ENCODE results near the gene MSI2. TPM values are rescaled to one million over a fixed set of nuclear protein-coding genes. Genes with fewer than 3 reads are reported as not detected.
A peak's percentile ranks its signal among the peaks of the same experiment; 100 is the strongest.

Gene MSI2
- total RNA-seq = 100 to 1,000 TPM; 111 to 169 (median 150) TPM
- 1 to 10 TPM; 3.3 to 6.0 TPM for polyA plus RNA-seq
- total RNA-seq = 117 reads per million, percentile 87 among the genes with 10 or more reads in this experiment

GRCh38 chr17:57255776-57256681 lies at the start of gene MSI2:
TSS of gene MSI2 (plus strand) at chr17:57256523. CDS start at chr17:57256743, 220 bp downstream.
- Mint-ChIP-seq H3K27me3 (peaks cover 0 to 4% (median 0%) of the 10 kb centered on the region in 5 donors), H3K9me3 (peaks cover 0 to 6% (median 0%) of the 10 kb centered on the region in 11 donors), H3K27ac (peak within 1 kb of the TSS; percentile 85 to 98 (median 91)), H3K36me3 (peaks cover 0 to 23% (median 5%) of the 10 kb centered on the region in 5 donors), H3K4me3 (peak within 1 kb of the TSS; percentile 90 to 100 (median 96)), H3K4me1 (peaks cover 21 to 57% (median 46%) of the 10 kb centered on the region in 7 donors)
- peak within 1 kb of the TSS; percentile 87 for H3K4me3 ChIP-seq (ENCODE audit: low read length)
- ChIA-PET CTCF (interaction anchor here (3.2 kb wide), 1 partner anchor 13 kb away, joined by 19 read pairs; no protein-coding TSS in a partner anchor), POLR2A (interaction anchor here (2.9 kb wide), 1 partner anchor 11 kb away, joined by 11 read pairs; no protein-coding TSS in a partner anchor)
- intact Hi-C loops (cut with micrococcal nuclease) = loop anchor here (1.0 to 10.0 kb wide), 16 partner anchors 13 to 1831 kb away; partner anchors contain the start of genes AKAP1 (in 2 of the 2), C17orf67 (in 1 of the 2), COIL (in 1 of the 2) and DGKE (in 1 of the 2)
- no peaks in the 10 kb centered on the region for H3K27me3 ChIP-seq (ENCODE audit: control insufficient read depth in 2 of 2, insufficient read depth in 2 of 2, low read length in 2 of 2)
- H3K9me3 ChIP-seq (ENCODE audit: control insufficient read depth in 2 of 3, low read length in 3 of 3) = no peaks in the 10 kb centered on the region
- DNase-seq = peak; percentile 80 to 93 (median 85)
- H3K27ac ChIP-seq (ENCODE audit: low read depth, low read length) = peak within 1 kb of the TSS; percentile 83
- peaks cover 13 to 28% of the 10 kb centered on the region in 2 donors for H3K4me1 ChIP-seq (ENCODE audit: control insufficient read depth in 2 of 2, insufficient read depth in 2 of 2, low read length in 2 of 2)
- H3K36me3 ChIP-seq (ENCODE audit: control insufficient read depth in 2 of 3, insufficient read depth in 3 of 3, low read length in 3 of 3) = peaks cover 0 to 5% (median 0%) of the 10 kb centered on the region in 3 experiments
- ATAC-seq = peak; percentile 89

DNA sequence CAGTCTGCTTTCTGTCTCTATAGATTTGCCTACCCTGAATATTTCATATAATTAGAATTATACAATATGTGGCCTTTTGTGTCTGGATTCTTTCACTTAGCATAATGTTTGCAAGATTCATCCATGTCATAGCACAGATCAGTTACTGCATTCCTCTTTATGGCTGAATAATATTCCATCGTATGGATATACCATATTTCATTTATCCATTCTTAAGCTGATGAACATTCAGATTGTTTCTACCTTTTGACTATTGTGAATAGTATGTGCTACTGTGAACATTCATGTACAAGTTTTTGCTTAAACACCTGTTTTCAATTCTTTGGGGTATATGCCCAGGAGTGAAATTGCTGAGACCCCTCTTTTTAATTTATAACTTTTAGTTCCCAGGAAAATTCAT lies 49.4 kb upstream of the MSI2 start:
- ChIA-PET CTCF (no interaction called here), POLR2A (no interaction called here)
- H3K27me3 Mint-ChIP-seq = peaks cover 0 to 18% (median 10%) of the 10 kb centered on the region in 5 donors
- peaks cover 0 to 4% (median 0%) of the 10 kb centered on the region in 5 donors for H3K36me3 Mint-ChIP-seq
- ATAC-seq = no peak
- Histone ChIP-seq H3K27ac (ENCODE audit: low read depth, low read length) (no peak overlapping the region), H3K4me1 (ENCODE audit: control insufficient read depth in 2 of 2, insufficient read depth in 2 of 2, low read length in 2 of 2) (no peaks in the 10 kb centered on the region), H3K4me3 (ENCODE audit: low read length) (no peak overlapping the region), H3K27me3 (ENCODE audit: control insufficient read depth in 2 of 2, insufficient read depth in 2 of 2, low read length in 2 of 2) (no peaks in the 10 kb centered on the region), H3K9me3 (ENCODE audit: control insufficient read depth in 2 of 3, low read length in 3 of 3) (peaks cover 0 to 6% (median 0%) of the 10 kb centered on the region in 3 experiments), H3K36me3 (ENCODE audit: control insufficient read depth in 2 of 3, insufficient read depth in 3 of 3, low read length in 3 of 3) (no peaks in the 10 kb centered on the region)
- H3K4me3 Mint-ChIP-seq = no peak overlapping the region
- H3K9me3 Mint-ChIP-seq = peaks cover 0 to 27% (median 8%) of the 10 kb centered on the region in 11 donors
- intact Hi-C loops (cut with micrococcal nuclease) = no loop called here
- DNase-seq = no peak
- no peak overlapping the region for H3K27ac Mint-ChIP-seq
- peaks cover 0 to 10% (median 4%) of the 10 kb centered on the region in 7 donors for H3K4me1 Mint-ChIP-seq

DNA sequence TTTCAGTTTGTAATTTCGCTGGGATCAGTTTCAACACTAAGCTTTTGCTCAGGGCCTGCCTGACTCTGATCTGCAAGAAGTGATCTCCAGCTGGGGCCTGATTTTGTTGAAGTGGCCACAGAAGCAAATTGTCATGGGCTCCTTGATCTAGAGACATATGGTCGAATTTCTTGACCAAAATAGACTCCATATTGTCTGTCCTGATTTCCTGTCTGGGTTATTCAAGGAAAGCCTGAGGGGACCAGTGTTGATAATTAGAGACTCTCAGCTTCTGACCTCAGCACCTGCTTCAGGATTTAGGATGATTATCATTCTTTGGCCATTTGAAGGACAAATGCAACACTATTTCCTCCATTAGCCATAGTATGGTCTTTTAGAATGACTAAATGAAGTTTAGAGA lies 48.9 kb upstream of the MSI2 start:
- Mint-ChIP-seq H3K27me3 (peaks cover 0 to 19% (median 10%) of the 10 kb centered on the region in 5 donors), H3K36me3 (peaks cover 0 to 4% (median 0%) of the 10 kb centered on the region in 5 donors), H3K27ac (no peak overlapping the region), H3K9me3 (peaks cover 0 to 27% (median 8%) of the 10 kb centered on the region in 11 donors), H3K4me3 (no peak overlapping the region), H3K4me1 (peaks cover 0 to 10% (median 4%) of the 10 kb centered on the region in 7 donors)
- Histone ChIP-seq H3K4me1 (ENCODE audit: control insufficient read depth in 2 of 2, insufficient read depth in 2 of 2, low read length in 2 of 2) (no peaks in the 10 kb centered on the region), H3K27me3 (ENCODE audit: control insufficient read depth in 2 of 2, insufficient read depth in 2 of 2, low read length in 2 of 2) (no peaks in the 10 kb centered on the region), H3K36me3 (ENCODE audit: control insufficient read depth in 2 of 3, insufficient read depth in 3 of 3, low read length in 3 of 3) (no peaks in the 10 kb centered on the region), H3K27ac (ENCODE audit: low read depth, low read length) (no peak overlapping the region), H3K9me3 (ENCODE audit: control insufficient read depth in 2 of 3, low read length in 3 of 3) (peaks cover 0 to 6% (median 0%) of the 10 kb centered on the region in 3 experiments), H3K4me3 (ENCODE audit: low read length) (no peak overlapping the region)
- DNase-seq = no peak
- POLR2A ChIA-PET = no interaction called here
- ATAC-seq = no peak
- intact Hi-C loops (cut with micrococcal nuclease) = no loop called here
- CTCF ChIA-PET = no interaction called here

- H3K9me3 ChIP-seq (ENCODE audit: control insufficient read depth in 2 of 3, low read length in 3 of 3) = peaks cover 0 to 6% (median 0%) of the 10 kb centered on the region in 3 experiments
- CTCF ChIA-PET = no interaction called here
- no peak overlapping the region for H3K27ac ChIP-seq (ENCODE audit: low read depth, low read length)
- intact Hi-C loops (cut with micrococcal nuclease) = no loop called here
- no peaks in the 10 kb centered on the region for H3K4me1 ChIP-seq (ENCODE audit: control insufficient read depth in 2 of 2, insufficient read depth in 2 of 2, low read length in 2 of 2)
- no peak for DNase-seq
- no peak for ATAC-seq
- no peak overlapping the region for H3K4me3 ChIP-seq (ENCODE audit: low read length)
- H3K9me3 Mint-ChIP-seq = peaks cover 0 to 27% (median 8%) of the 10 kb centered on the region in 11 donors
- peaks cover 0 to 4% (median 0%) of the 10 kb centered on the region in 5 donors for H3K36me3 Mint-ChIP-seq
- H3K27ac Mint-ChIP-seq = no peak overlapping the region
- H3K4me1 Mint-ChIP-seq = peaks cover 0 to 10% (median 4%) of the 10 kb centered on the region in 7 donors
- no peaks in the 10 kb centered on the region for H3K36me3 ChIP-seq (ENCODE audit: control insufficient read depth in 2 of 3, insufficient read depth in 3 of 3, low read length in 3 of 3)
- H3K27me3 Mint-ChIP-seq = peaks cover 0 to 23% (median 10%) of the 10 kb centered on the region in 5 donors
- no peak overlapping the region for H3K4me3 Mint-ChIP-seq
- no peaks in the 10 kb centered on the region for H3K27me3 ChIP-seq (ENCODE audit: control insufficient read depth in 2 of 2, insufficient read depth in 2 of 2, low read length in 2 of 2)
- POLR2A ChIA-PET = no interaction called here
Observed at GRCh38 chr17:57210224-57210553, 46.1 kb upstream of the MSI2 start.

GRCh38 chr17:57210972-57211411 lies 45.3 kb upstream of the MSI2 start:
- ATAC-seq (no peak), DNase-seq (no peak)
- ChIA-PET POLR2A (no interaction called here), CTCF (no interaction called here)
- peaks cover 0 to 30% (median 7%) of the 10 kb centered on the region in 5 donors for H3K27me3 Mint-ChIP-seq
- intact Hi-C loops (cut with micrococcal nuclease) = no loop called here
- peaks cover 0 to 10% (median 4%) of the 10 kb centered on the region in 7 donors for H3K4me1 Mint-ChIP-seq
- peaks cover 0 to 27% (median 8%) of the 10 kb centered on the region in 11 donors for H3K9me3 Mint-ChIP-seq
- peaks cover 0 to 4% (median 0%) of the 10 kb centered on the region in 5 donors for H3K36me3 Mint-ChIP-seq
- Histone ChIP-seq H3K4me1 (ENCODE audit: control insufficient read depth in 2 of 2, insufficient read depth in 2 of 2, low read length in 2 of 2) (no peaks in the 10 kb centered on the region), H3K4me3 (ENCODE audit: low read length) (no peak overlapping the region), H3K27me3 (ENCODE audit: control insufficient read depth in 2 of 2, insufficient read depth in 2 of 2, low read length in 2 of 2) (no peaks in the 10 kb centered on the region), H3K36me3 (ENCODE audit: control insufficient read depth in 2 of 3, insufficient read depth in 3 of 3, low read length in 3 of 3) (no peaks in the 10 kb centered on the region), H3K9me3 (ENCODE audit: control insufficient read depth in 2 of 3, low read length in 3 of 3) (peaks cover 0 to 6% (median 0%) of the 10 kb centered on the region in 3 experiments), H3K27ac (ENCODE audit: low read depth, low read length) (no peak overlapping the region)
- no peak overlapping the region for H3K4me3 Mint-ChIP-seq
- no peak overlapping the region for H3K27ac Mint-ChIP-seq

DNA sequence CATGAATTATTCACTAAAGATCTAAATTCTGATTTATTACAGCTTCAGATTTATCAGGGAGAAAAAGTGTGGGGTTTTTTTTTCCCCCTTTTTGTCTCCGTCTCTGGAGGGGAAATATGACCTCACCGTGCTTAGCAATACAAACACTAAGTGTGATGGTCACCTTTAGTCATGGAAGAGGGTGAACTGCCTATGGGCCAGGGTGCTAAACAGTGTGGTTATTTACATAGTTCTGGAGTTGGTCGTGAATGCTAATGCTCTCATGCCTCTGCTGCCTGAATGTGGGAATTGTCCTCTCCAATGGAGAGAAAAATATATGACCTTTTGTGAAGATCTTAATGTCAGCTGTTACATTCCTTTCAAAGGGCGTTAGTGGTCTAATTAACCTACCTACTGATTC lies 44.8 kb upstream of the MSI2 start:
- H3K9me3 ChIP-seq (ENCODE audit: control insufficient read depth in 2 of 3, low read length in 3 of 3) = peaks cover 0 to 6% (median 0%) of the 10 kb centered on the region in 3 experiments
- Mint-ChIP-seq H3K27me3 (peaks cover 0 to 30% (median 6%) of the 10 kb centered on the region in 5 donors), H3K27ac (peak overlapping the region in 1 of 9 donors; percentile 34), H3K36me3 (peaks cover 0 to 4% (median 0%) of the 10 kb centered on the region in 5 donors), H3K4me1 (peaks cover 0 to 10% (median 4%) of the 10 kb centered on the region in 7 donors), H3K4me3 (no peak overlapping the region), H3K9me3 (peaks cover 0 to 27% (median 8%) of the 10 kb centered on the region in 11 donors)
- no peak overlapping the region for H3K4me3 ChIP-seq (ENCODE audit: low read length)
- no peak for ATAC-seq
- H3K4me1 ChIP-seq (ENCODE audit: control insufficient read depth in 2 of 2, insufficient read depth in 2 of 2, low read length in 2 of 2) = no peaks in the 10 kb centered on the region
- H3K27ac ChIP-seq (ENCODE audit: low read depth, low read length) = no peak overlapping the region
- CTCF ChIA-PET = no interaction called here
- intact Hi-C loops (cut with micrococcal nuclease) = no loop called here
- H3K27me3 ChIP-seq (ENCODE audit: control insufficient read depth in 2 of 2, insufficient read depth in 2 of 2, low read length in 2 of 2) = no peaks in the 10 kb centered on the region
- POLR2A ChIA-PET = no interaction called here
- H3K36me3 ChIP-seq (ENCODE audit: control insufficient read depth in 2 of 3, insufficient read depth in 3 of 3, low read length in 3 of 3) = no peaks in the 10 kb centered on the region
- no peak for DNase-seq

All from naive thymus-derived CD4-positive, alpha-beta T cell (primary cell).